ENCODE results near the gene UGGT2.

Gene UGGT2

GRCh38 chr13:95955255-95955654, 97.9 kb downstream of the UGGT2 start:
- Histone ChIP-seq H3K9me3 (ENCODE audit: control insufficient read depth, low read length) (no peaks in the 10 kb centered on the region), H3K27me3 (ENCODE audit: control insufficient read depth, insufficient read depth, low read length) (no peaks in the 10 kb centered on the region), H3K4me3 (ENCODE audit: low read depth, low read length) (no peak overlapping the region), H3K79me2 (no peaks in the 10 kb centered on the region), H3K9ac (no peak overlapping the region), H3K36me3 (ENCODE audit: control insufficient read depth, insufficient read depth, low read length) (no peaks in the 10 kb centered on the region), H3K27ac (no peak overlapping the region), H3K4me1 (no peaks in the 10 kb centered on the region), H2AFZ (no peak overlapping the region), H3K4me2 (ENCODE audit: low read length) (no peak overlapping the region)
- no peak for TF ChIP-seq CTCF (IDR thresholded peaks at IDR 0.05)

GRCh38 chr13:95954266-95954665, 98.9 kb downstream of the UGGT2 start:
- H2AFZ ChIP-seq = no peak overlapping the region
- H3K4me2 ChIP-seq (ENCODE audit: low read length) = no peak overlapping the region
- TF ChIP-seq CTCF (IDR thresholded peaks at IDR 0.05) = no peak

GRCh38 chr13:95950103-95950502, 103.1 kb downstream of the UGGT2 start:
- H2AFZ ChIP-seq = no peak overlapping the region
- no peak overlapping the region for H3K9ac ChIP-seq
- TF ChIP-seq CTCF (IDR thresholded peaks at IDR 0.05) = no peak
- no peak overlapping the region for H3K27ac ChIP-seq
- H3K9me3 ChIP-seq (ENCODE audit: control insufficient read depth, low read length) = no peaks in the 10 kb centered on the region
- H3K4me1 ChIP-seq = no peaks in the 10 kb centered on the region
- H3K36me3 ChIP-seq (ENCODE audit: control insufficient read depth, insufficient read depth, low read length) = no peaks in the 10 kb centered on the region
- no peaks in the 10 kb centered on the region for H3K27me3 ChIP-seq (ENCODE audit: control insufficient read depth, insufficient read depth, low read length)
- H3K4me3 ChIP-seq (ENCODE audit: low read depth, low read length) = no peak overlapping the region
- H3K4me2 ChIP-seq (ENCODE audit: low read length) = no peak overlapping the region
- H3K79me2 ChIP-seq = no peaks in the 10 kb centered on the region

More at GRCh38 chr13:95954266-95954665, 98.9 kb downstream of the UGGT2 start:
- no peaks in the 10 kb centered on the region for H3K9me3 ChIP-seq (ENCODE audit: control insufficient read depth, low read length)
- no peaks in the 10 kb centered on the region for H3K4me1 ChIP-seq
- H3K9ac ChIP-seq = no peak overlapping the region
- H3K4me3 ChIP-seq (ENCODE audit: low read depth, low read length) = no peak overlapping the region
- no peaks in the 10 kb centered on the region for H3K27me3 ChIP-seq (ENCODE audit: control insufficient read depth, insufficient read depth, low read length)
- H3K36me3 ChIP-seq (ENCODE audit: control insufficient read depth, insufficient read depth, low read length) = no peaks in the 10 kb centered on the region
- H3K27ac ChIP-seq = no peak overlapping the region
- no peaks in the 10 kb centered on the region for H3K79me2 ChIP-seq

DNA sequence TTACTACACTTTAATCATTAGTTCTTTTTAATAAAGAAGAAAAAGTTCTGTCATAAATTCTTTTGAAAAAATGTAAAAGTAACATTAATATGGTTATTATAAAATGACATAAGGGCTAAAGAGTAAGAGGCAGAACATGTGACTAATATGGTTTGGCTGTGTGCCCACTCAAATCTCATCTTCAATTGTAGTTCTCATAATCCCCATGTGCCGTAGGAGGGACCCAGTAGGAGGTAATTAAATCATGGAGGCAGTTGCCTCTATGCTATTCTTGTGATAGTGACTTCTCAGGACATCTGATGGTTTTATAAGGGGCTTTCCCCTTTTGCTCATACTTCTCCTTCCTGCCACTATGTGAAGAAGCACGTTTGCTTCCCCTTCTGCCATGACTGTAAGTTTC, 104.5 kb downstream of the UGGT2 start:
- Histone ChIP-seq H3K9ac (no peak overlapping the region), H3K4me1 (no peaks in the 10 kb centered on the region), H3K4me3 (ENCODE audit: low read depth, low read length) (no peak overlapping the region), H3K79me2 (no peaks in the 10 kb centered on the region), H3K4me2 (ENCODE audit: low read length) (no peak overlapping the region), H2AFZ (no peak overlapping the region), H3K9me3 (ENCODE audit: control insufficient read depth, low read length) (no peaks in the 10 kb centered on the region), H3K27ac (no peak overlapping the region), H3K27me3 (ENCODE audit: control insufficient read depth, insufficient read depth, low read length) (no peaks in the 10 kb centered on the region), H3K36me3 (ENCODE audit: control insufficient read depth, insufficient read depth, low read length) (no peaks in the 10 kb centered on the region)
- TF ChIP-seq CTCF (IDR thresholded peaks at IDR 0.05) = no peak

DNA sequence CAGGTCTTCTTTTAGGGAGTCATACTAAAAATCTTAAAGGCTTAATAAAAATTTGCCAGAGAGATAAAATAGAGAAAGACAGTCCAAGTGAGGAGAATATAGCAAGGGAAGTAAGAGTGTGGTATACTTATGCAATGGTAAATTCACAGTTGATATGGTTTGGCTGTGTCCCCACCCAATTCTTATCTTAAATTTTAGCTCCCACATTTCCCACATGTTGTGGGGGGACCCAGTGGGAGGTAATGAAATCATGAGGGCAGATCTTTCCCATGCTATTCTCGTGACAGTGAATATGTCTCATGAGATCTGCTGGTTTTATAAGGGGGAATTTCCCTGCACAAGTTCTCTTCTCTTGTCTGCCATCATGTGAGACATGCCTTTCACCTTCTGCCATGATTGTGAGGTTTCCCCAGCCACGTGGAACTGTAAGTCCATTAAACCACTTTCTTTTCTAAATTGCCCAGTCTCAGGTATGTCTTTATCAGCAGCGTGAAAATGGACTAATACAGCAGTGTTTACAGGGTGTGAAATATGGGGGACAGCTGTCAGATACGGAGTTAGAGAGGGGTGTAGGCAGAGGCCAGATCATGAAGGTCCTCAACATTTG, 115.4 kb downstream of the UGGT2 start:
- no peak overlapping the region for H3K9ac ChIP-seq
- H2AFZ ChIP-seq = no peak overlapping the region
- no peak overlapping the region for H3K4me2 ChIP-seq (ENCODE audit: low read length)
- H3K4me1 ChIP-seq = no peaks in the 10 kb centered on the region
- no peaks in the 10 kb centered on the region for H3K9me3 ChIP-seq (ENCODE audit: control insufficient read depth, low read length)
- no peak overlapping the region for H3K27ac ChIP-seq
- H3K36me3 ChIP-seq (ENCODE audit: control insufficient read depth, insufficient read depth, low read length) = no peaks in the 10 kb centered on the region
- no peaks in the 10 kb centered on the region for H3K79me2 ChIP-seq
- no peak for TF ChIP-seq CTCF (IDR thresholded peaks at IDR 0.05)
- no peak overlapping the region for H3K4me3 ChIP-seq (ENCODE audit: low read depth, low read length)
- H3K27me3 ChIP-seq (ENCODE audit: control insufficient read depth, insufficient read depth, low read length) = no peaks in the 10 kb centered on the region
